D721Med (cell line): ENCODE measurements around the gene HADHB.

Source experiments
- DNase-seq: peaks from one replicate; pipeline ENCODE4 v3.0.0; 2011; ENCODE audit warnings: low spot score; ENCODE audit not compliant: insufficient read length
- FAIRE-seq: peaks from 2 replicates; lab custom pipeline; 2011; peaks lifted over from hg19 to GRCh38; lab: Jason Lieb, UNC
- CTCF ChIP-seq: IDR thresholded peaks from 2 replicates; pipeline ENCODE4 v1.5.1; 2012; ENCODE audit warnings: mild to moderate bottlenecking, control low read depth; ENCODE audit not compliant: insufficient read depth; ENCODE audit errors: missing control alignments

The HADHB gene

GRCh38 chr2:26224095-26224494, 20.6 kb upstream of the HADHB start:
- no peak for FAIRE-seq
- no peak for DNase-seq
- no peak for TF ChIP-seq CTCF

GRCh38 chr2:26229595-26229994, 15.1 kb upstream of the HADHB start:
- FAIRE-seq (no peak), DNase-seq (no peak)
- no peak for TF ChIP-seq CTCF

GRCh38 chr2:26230806-26231205, 13.9 kb upstream of the HADHB start:
- FAIRE-seq (no peak), DNase-seq (no peak)
- TF ChIP-seq CTCF, result no peak

- FAIRE-seq (no peak), DNase-seq (no peak)
Observed at GRCh38 chr2:26235089-26235488, 9.7 kb upstream of the HADHB start.

GRCh38 chr2:26237868-26238267, 6.9 kb upstream of the HADHB start:
- no peak for FAIRE-seq
- TF ChIP-seq CTCF, result no peak
- DNase-seq, result no peak

More at GRCh38 chr2:26235089-26235488, 9.7 kb upstream of the HADHB start:
- TF ChIP-seq CTCF, result peak; percentile 5

- FAIRE-seq, result no peak
- no peak for DNase-seq
- no peak for TF ChIP-seq CTCF
Observed at GRCh38 chr2:26238311-26238958, 6.3 kb upstream of the HADHB start.

- DNase-seq (no peak), FAIRE-seq (no peak)
- no peak for TF ChIP-seq CTCF
Observed at GRCh38 chr2:26241928-26242436, 2.8 kb upstream of the HADHB start.
